SK-N-MC (cell line): ENCODE data around the gene WNT5B.

ENCODE experiments used
- EZH2 ChIP-seq: fragments of 200-600 bp; sonication (generic); IDR thresholded peaks from one replicate; pipeline ENCODE4 v1.6.1; 2017; ENCODE audit warnings: antibody characterized with exemption
- POLR2AphosphoS5 ChIP-seq: IDR thresholded peaks from 2 replicates; pipeline ENCODE4 v1.6.1; 2012; ENCODE audit warnings: mild to moderate bottlenecking, low read depth, low read length, borderline replicate concordance

GRCh38 chr12:1680804-1681492 lies 51.9 kb downstream of the WNT5B start:
- no peak for TF ChIP-seq EZH2
- no peak for TF ChIP-seq POLR2AphosphoS5
